CD4-positive, alpha-beta T cell (primary cell): ENCODE results near the gene KRTAP17-1. TPM values are rescaled to one million over a fixed set of nuclear protein-coding genes. Genes with fewer than 3 reads are reported as not detected.

ENCODE experiments used
- ATAC-seq: fragments of 200-7000 bp; cut with Tn5 transposase; one replicate; pipeline ENCODE4 v1.10.0; 2022; ENCODE audit warnings: mild to moderate bottlenecking; ENCODE audit not compliant: poor library complexity
- CTCF ChIA-PET: fragments of 350-600 bp; sonication (Branson Sonifier 250); formaldehyde crosslinking; loops from one replicate; lab custom pipeline; 2021; ENCODE audit warnings: antibody characterized with exemption, inconsistent platforms; lab: Charles Lee
- POLR2A ChIA-PET: fragments of 350-600 bp; sonication (Branson Sonifier 250); formaldehyde crosslinking; loops from one replicate; lab custom pipeline; 2021; ENCODE audit warnings: antibody characterized with exemption, inconsistent platforms; lab: Charles Lee
- DNase-seq, 14 experiments: peaks; one replicate each; pipeline ENCODE4 v3.0.0-alpha.2; 2013 to 2020; ENCODE audit warnings: mixed read lengths in 2 of 14
- H3K27ac ChIP-seq, 2 donors: one replicate each; pipeline versions ENCODE4 v1.5.1 to v1.7.0; 2013; ENCODE audit warnings: low read length in 2 of 2, low read depth in 1 of 2, mild to moderate bottlenecking in 1 of 2
- H3K27me3 ChIP-seq, 2 experiments: 1 replicate in 1 of 2; 2 replicates in 1 of 2; pipeline versions ENCODE4 v1.6.1 to v1.7.0; 2013; ENCODE audit warnings: low read length in 2 of 2, control low read depth in 1 of 2, mild to moderate bottlenecking in 1 of 2, moderate library complexity in 1 of 2; ENCODE audit not compliant: insufficient read depth in 2 of 2, control insufficient read depth in 1 of 2
- H3K36me3 ChIP-seq: one replicate; pipeline ENCODE4 v1.6.1; 2013; ENCODE audit warnings: low read length, control low read depth; ENCODE audit not compliant: insufficient read depth
- H3K4me1 ChIP-seq: one replicate; pipeline ENCODE4 v1.6.1; 2013; ENCODE audit warnings: low read length, control low read depth; ENCODE audit not compliant: insufficient read depth
- H3K4me3 ChIP-seq: one replicate; pipeline ENCODE4 v1.5.1; 2013; ENCODE audit warnings: mild to moderate bottlenecking, low read length, moderate library complexity
- H3K9me3 ChIP-seq, 2 experiments: 1 replicate in 1 of 2; 2 replicates in 1 of 2; pipeline versions ENCODE4 v1.6.1 to v1.7.0; 2013; ENCODE audit warnings: low read length in 2 of 2, mild to moderate bottlenecking in 2 of 2, control low read depth in 1 of 2, moderate library complexity in 1 of 2; ENCODE audit not compliant: control insufficient read depth in 1 of 2, insufficient read depth in 1 of 2
- H3K27ac Mint-ChIP-seq: one replicate; pipeline ENCODE4 v1.8.0; 2020; ENCODE audit warnings: mixed read lengths
- H3K27me3 Mint-ChIP-seq: one replicate; pipeline ENCODE4 v1.8.0; 2021; ENCODE audit warnings: mixed read lengths
- H3K36me3 Mint-ChIP-seq: one replicate; pipeline ENCODE4 v1.8.0; 2021; ENCODE audit warnings: low read depth, mixed read lengths
- H3K4me1 Mint-ChIP-seq: one replicate; pipeline ENCODE4 v1.8.0; 2021; ENCODE audit warnings: low read depth, mixed read lengths
- H3K4me3 Mint-ChIP-seq: one replicate; pipeline ENCODE4 v1.8.0; 2020; ENCODE audit warnings: mild to moderate bottlenecking, mixed read lengths
- H3K9me3 Mint-ChIP-seq: one replicate; pipeline ENCODE4 v1.8.0; 2020; ENCODE audit warnings: mixed read lengths
- CTCF ChIP-seq: fragments of 200-600 bp; IDR thresholded peaks from one replicate; pipeline ENCODE4 v1.8.0; 2022; ENCODE audit warnings: antibody characterized with exemption, mild to moderate bottlenecking
- intact Hi-C, 2 experiments: fragments of 100-400 bp; cut with DNase I in 1 of 2; cut with micrococcal nuclease in 1 of 2; formaldehyde crosslinking; loops; one replicate each; pipeline versions ENCODE4 v1.15.1 to v1.9.0; 2023 to 2025; cut with DNase I, micrococcal nuclease
- total RNA-seq, 174 experiments: library from RNA in 2 of 174; stranded (reverse) in 2 of 174; gene quantifications; one replicate each; pipeline ENCODE4 v1.2.3 and lab custom pipeline; 2021 to 2026

KRTAP17-1 gene
- total RNA-seq, 2 experiments from 2014 or later: not detected

- ChIA-PET POLR2A (interaction anchor here (1.4 to 1.5 kb wide), 2 partner anchors 8 to 10 kb away, joined by 3 to 5 read pairs; no protein-coding TSS in a partner anchor), CTCF (no interaction called here)
- Histone ChIP-seq H3K27ac (no peak overlapping the region), H3K9me3 (no peaks in the 10 kb centered on the region), H3K36me3 (no peaks in the 10 kb centered on the region), H3K27me3 (no peaks in the 10 kb centered on the region), H3K4me1 (peaks cover 65% of the 10 kb centered on the region), H3K4me3 (no peak overlapping the region)
- Mint-ChIP-seq H3K4me1 (peaks cover 52% of the 10 kb centered on the region), H3K36me3 (no peaks in the 10 kb centered on the region), H3K4me3 (no peak overlapping the region), H3K27me3 (no peaks in the 10 kb centered on the region), H3K27ac (no peak overlapping the region), H3K9me3 (no peaks in the 10 kb centered on the region)
- ATAC-seq (no peak), DNase-seq (no peak)
- intact Hi-C loops: no loop called here
- TF ChIP-seq CTCF: no peak
These were observed 16.7 kb upstream of the KRTAP17-1 start for GRCh38 chr17:41332239-41332638.

GRCh38 chr17:41331606-41332005, 16.1 kb upstream of the KRTAP17-1 start:
- Histone ChIP-seq H3K36me3 (no peaks in the 10 kb centered on the region), H3K4me3 (no peak overlapping the region), H3K4me1 (peaks cover 65% of the 10 kb centered on the region), H3K27me3 (no peaks in the 10 kb centered on the region), H3K27ac (no peak overlapping the region), H3K9me3 (no peaks in the 10 kb centered on the region)
- ATAC-seq: no peak
- POLR2A ChIA-PET: interaction anchor here (1.4 to 1.5 kb wide), 2 partner anchors 9 kb away, joined by 3 to 5 read pairs; no protein-coding TSS in a partner anchor
- CTCF ChIA-PET: interaction anchor here (1.3 kb wide), 1 partner anchor 10 kb away, joined by 6 read pairs; no protein-coding TSS in a partner anchor
- TF ChIP-seq CTCF: no peak
- Mint-ChIP-seq H3K4me3 (no peak overlapping the region), H3K27me3 (no peaks in the 10 kb centered on the region), H3K36me3 (no peaks in the 10 kb centered on the region), H3K27ac (no peak overlapping the region), H3K4me1 (peaks cover 57% of the 10 kb centered on the region), H3K9me3 (no peaks in the 10 kb centered on the region)
- intact Hi-C loops: no loop called here
- no peak for DNase-seq

GRCh38 chr17:41329279-41329948, 13.9 kb upstream of the KRTAP17-1 start:
- Mint-ChIP-seq H3K36me3 (no peaks in the 10 kb centered on the region), H3K27me3 (no peaks in the 10 kb centered on the region), H3K27ac (no peak overlapping the region), H3K9me3 (no peaks in the 10 kb centered on the region), H3K4me1 (peaks cover 49% of the 10 kb centered on the region), H3K4me3 (no peak overlapping the region)
- peak; percentile 23 for TF ChIP-seq CTCF
- Histone ChIP-seq H3K4me1 (peaks cover 65% of the 10 kb centered on the region), H3K4me3 (no peak overlapping the region), H3K27ac (no peak overlapping the region), H3K9me3 (no peaks in the 10 kb centered on the region), H3K27me3 (no peaks in the 10 kb centered on the region), H3K36me3 (no peaks in the 10 kb centered on the region)
- peak in 3 of 14 experiments; percentile 39 to 49 (median 45) for DNase-seq
- ChIA-PET POLR2A (interaction anchor here (1.0 to 1.4 kb wide), 2 partner anchors 9 to 21 kb away, joined by 3 to 5 read pairs; partner anchors contain the start of gene KRTAP16-1), CTCF (interaction anchor here (0.8 kb wide), 1 partner anchor 220 kb away, joined by 3 read pairs; no protein-coding TSS in a partner anchor)
- no peak for ATAC-seq
- intact Hi-C loops: loop anchor here in 1 of 2 experiments (5.0 to 10.0 kb wide), 2 partner anchors 165 to 218 kb away; no protein-coding TSS in a partner anchor
